ENCODE results near the gene ALDH1A3. TPM values are rescaled to one million over a fixed set of nuclear protein-coding genes. Genes with fewer than 3 reads are reported as not detected.

The ALDH1A3 gene
- total and polyA plus RNA-seq, 2 experiments from 2014 or later: 4.0 to 19.8 TPM

DNA sequence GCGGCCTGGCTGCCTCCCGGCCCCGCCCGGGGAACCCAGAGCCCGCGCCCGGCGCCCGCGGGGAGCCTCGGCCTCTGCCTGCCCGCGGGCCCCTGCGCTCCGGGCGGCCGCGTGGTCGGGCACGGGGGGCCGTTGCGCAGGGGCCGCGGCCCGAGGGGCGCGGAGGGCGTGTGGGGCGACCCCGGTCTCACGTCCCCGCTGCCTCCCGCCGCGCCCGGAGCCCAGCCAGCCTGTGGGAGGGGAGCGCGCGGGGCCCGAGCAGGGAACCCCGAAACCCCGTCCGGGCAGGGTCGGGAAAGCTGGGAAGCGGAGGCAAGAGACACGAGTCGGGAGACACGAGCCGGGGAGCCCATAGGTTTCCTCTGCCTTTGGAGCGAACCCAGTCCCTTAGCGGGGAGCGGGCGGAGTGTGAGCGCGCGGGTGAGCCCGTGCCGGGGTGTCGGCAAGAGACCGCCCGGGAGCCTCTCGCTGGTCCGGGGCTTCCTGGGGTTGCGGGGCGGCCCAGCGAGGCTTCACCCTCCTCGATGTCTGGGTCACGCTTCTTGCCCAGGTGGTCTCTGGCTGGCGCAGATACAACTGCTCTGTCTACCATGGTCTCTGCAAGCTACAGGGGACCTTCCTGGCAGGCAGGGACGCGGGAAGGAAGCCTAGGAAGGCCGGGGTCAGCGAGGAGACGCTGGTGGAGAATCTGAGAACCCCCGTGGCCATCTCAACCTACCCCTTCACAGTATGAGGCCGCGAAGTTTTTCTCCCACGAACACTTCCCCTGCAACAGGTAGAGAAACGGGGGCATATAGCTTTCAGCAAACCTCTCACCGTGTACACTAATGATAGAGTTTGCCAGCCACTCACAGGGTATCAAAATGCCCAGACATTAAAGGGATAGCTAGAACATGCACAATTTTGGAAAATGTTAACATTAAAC lies 40.1 kb downstream of the ALDH1A3 start:
- Histone ChIP-seq H2AFZ (peak overlapping the region; percentile 93), H3K9me2 (ENCODE audit: insufficient read depth) (no peaks in the 10 kb centered on the region), H3K79me2 (replicated peaks; ENCODE audit: insufficient read depth) (no peaks in the 10 kb centered on the region), H3K4me3 (peak overlapping the region; percentile 74), H3K27ac (ENCODE audit: low read depth) (no peak overlapping the region), H3K36me3 (ENCODE audit: insufficient read depth) (no peaks in the 10 kb centered on the region), H3F3A (replicated peaks; ENCODE audit: low read depth) (no peaks in the 10 kb centered on the region), H3K27me3 (ENCODE audit: insufficient read depth) (peaks cover 68% of the 10 kb centered on the region), H3K4me1 (ENCODE audit: insufficient read depth) (no peaks in the 10 kb centered on the region), H4K20me1 (replicated peaks; ENCODE audit: insufficient read depth) (no peaks in the 10 kb centered on the region), H3K4me2 (peak overlapping the region; percentile 88)
- Mint-ChIP-seq H3K27ac (no peak overlapping the region), H3K4me3 (peak overlapping the region; percentile 71), H3K36me3 (ENCODE audit: low read depth) (no peaks in the 10 kb centered on the region), H3K4me1 (peaks cover 11% of the 10 kb centered on the region), H3K9me3 (peaks cover 2% of the 10 kb centered on the region; the same call in 2 of the 3 replicates), H3K27me3 (ENCODE audit: insufficient read depth, low read depth, poor library complexity) (peaks cover 50% of the 10 kb centered on the region)
- ATAC-seq: peak; percentile 3; the same call in 2 of the 3 replicates
- TF ChIP-seq EZH2 (IDR thresholded peaks at IDR 0.05; ENCODE audit: low read depth, unreplicated experiment) (peak; percentile 81), JUNB (IDR thresholded peaks at IDR 0.05; ENCODE audit: unreplicated experiment) (no peak), EZH2phosphoT487 (IDR thresholded peaks at IDR 0.05; ENCODE audit: unreplicated experiment) (peak; percentile 59), STAT1 (IDR thresholded peaks at IDR 0.05; ENCODE audit: unreplicated experiment) (no peak), ZNF114 (CRISPR knock-in tag; IDR thresholded peaks at IDR 0.05) (no peak)
- TF ChIP-seq, protein P1, sequence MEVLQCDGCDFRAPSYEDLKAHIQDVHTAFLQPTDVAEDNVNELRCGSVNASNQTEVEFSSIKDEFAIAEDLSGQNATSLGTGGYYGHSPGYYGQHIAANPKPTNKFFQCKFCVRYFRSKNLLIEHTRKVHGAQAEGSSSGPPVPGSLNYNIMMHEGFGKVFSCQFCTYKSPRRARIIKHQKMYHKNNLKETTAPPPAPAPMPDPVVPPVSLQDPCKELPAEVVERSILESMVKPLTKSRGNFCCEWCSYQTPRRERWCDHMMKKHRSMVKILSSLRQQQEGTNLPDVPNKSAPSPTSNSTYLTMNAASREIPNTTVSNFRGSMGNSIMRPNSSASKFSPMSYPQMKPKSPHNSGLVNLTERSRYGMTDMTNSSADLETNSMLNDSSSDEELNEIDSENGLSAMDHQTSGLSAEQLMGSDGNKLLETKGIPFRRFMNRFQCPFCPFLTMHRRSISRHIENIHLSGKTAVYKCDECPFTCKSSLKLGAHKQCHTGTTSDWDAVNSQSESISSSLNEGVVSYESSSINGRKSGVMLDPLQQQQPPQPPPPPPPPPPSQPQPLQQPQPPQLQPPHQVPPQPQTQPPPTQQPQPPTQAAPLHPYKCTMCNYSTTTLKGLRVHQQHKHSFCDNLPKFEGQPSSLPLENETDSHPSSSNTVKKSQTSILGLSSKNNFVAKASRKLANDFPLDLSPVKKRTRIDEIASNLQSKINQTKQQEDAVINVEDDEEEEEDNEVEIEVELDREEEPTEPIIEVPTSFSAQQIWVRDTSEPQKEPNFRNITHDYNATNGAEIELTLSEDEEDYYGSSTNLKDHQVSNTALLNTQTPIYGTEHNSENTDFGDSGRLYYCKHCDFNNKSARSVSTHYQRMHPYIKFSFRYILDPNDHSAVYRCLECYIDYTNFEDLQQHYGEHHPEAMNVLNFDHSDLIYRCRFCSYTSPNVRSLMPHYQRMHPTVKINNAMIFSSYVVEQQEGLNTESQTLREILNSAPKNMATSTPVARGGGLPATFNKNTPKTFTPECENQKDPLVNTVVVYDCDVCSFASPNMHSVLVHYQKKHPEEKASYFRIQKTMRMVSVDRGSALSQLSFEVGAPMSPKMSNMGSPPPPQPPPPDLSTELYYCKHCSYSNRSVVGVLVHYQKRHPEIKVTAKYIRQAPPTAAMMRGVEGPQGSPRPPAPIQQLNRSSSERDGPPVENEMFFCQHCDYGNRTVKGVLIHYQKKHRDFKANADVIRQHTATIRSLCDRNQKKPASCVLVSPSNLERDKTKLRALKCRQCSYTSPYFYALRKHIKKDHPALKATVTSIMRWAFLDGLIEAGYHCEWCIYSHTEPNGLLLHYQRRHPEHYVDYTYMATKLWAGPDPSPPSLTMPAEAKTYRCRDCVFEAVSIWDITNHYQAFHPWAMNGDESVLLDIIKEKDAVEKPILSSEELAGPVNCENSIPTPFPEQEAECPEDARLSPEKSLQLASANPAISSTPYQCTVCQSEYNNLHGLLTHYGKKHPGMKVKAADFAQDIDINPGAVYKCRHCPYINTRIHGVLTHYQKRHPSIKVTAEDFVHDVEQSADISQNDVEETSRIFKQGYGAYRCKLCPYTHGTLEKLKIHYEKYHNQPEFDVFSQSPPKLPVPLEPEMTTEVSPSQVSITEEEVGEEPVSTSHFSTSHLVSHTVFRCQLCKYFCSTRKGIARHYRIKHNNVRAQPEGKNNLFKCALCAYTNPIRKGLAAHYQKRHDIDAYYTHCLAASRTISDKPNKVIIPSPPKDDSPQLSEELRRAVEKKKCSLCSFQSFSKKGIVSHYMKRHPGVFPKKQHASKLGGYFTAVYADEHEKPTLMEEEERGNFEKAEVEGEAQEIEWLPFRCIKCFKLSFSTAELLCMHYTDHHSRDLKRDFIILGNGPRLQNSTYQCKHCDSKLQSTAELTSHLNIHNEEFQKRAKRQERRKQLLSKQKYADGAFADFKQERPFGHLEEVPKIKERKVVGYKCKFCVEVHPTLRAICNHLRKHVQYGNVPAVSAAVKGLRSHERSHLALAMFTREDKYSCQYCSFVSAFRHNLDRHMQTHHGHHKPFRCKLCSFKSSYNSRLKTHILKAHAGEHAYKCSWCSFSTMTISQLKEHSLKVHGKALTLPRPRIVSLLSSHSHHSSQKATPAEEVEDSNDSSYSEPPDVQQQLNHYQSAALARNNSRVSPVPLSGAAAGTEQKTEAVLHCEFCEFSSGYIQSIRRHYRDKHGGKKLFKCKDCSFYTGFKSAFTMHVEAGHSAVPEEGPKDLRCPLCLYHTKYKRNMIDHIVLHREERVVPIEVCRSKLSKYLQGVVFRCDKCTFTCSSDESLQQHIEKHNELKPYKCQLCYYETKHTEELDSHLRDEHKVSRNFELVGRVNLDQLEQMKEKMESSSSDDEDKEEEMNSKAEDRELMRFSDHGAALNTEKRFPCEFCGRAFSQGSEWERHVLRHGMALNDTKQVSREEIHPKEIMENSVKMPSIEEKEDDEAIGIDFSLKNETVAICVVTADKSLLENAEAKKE (CRISPR knock-in tag; IDR thresholded peaks at IDR 0.05): no peak
- TF ChIP-seq, protein P2, sequence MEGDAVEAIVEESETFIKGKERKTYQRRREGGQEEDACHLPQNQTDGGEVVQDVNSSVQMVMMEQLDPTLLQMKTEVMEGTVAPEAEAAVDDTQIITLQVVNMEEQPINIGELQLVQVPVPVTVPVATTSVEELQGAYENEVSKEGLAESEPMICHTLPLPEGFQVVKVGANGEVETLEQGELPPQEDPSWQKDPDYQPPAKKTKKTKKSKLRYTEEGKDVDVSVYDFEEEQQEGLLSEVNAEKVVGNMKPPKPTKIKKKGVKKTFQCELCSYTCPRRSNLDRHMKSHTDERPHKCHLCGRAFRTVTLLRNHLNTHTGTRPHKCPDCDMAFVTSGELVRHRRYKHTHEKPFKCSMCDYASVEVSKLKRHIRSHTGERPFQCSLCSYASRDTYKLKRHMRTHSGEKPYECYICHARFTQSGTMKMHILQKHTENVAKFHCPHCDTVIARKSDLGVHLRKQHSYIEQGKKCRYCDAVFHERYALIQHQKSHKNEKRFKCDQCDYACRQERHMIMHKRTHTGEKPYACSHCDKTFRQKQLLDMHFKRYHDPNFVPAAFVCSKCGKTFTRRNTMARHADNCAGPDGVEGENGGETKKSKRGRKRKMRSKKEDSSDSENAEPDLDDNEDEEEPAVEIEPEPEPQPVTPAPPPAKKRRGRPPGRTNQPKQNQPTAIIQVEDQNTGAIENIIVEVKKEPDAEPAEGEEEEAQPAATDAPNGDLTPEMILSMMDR (conservative IDR thresholded peaks at IDR 0.05; ENCODE audit: low read depth in 2 of 2): no peak
- peak; percentile 53 for DNase-seq (ENCODE audit: low spot score)
